ENCODE measurements around the gene SYK.

- TF ChIP-seq EZH2 (IDR thresholded peaks at IDR 0.05; ENCODE audit: borderline replicate concordance, low read depth, low read length, severe bottlenecking) (no peak), CTCF (IDR thresholded peaks at IDR 0.05; ENCODE audit: borderline replicate concordance, extremely low read depth, low read length, poor library complexity, severe bottlenecking) (no peak)
Measured at GRCh38 chr9:90892918-90893317, 91.3 kb downstream of the SYK start.

Measured in DND-41 (cell line).